GM12874 (cell line): ENCODE results near the gene TFCP2.

Experiments
- CTCF ChIP-seq: IDR thresholded peaks from 2 replicates; pipeline ENCODE4 v1.5.1; 2011; ENCODE audit warnings: low read depth, mild to moderate bottlenecking, control low read depth, low read length, moderate library complexity; ENCODE audit not compliant: insufficient read depth

Gene TFCP2

GRCh38 chr12:51086933-51087332 is 86.0 kb downstream of the TFCP2 start:
- TF ChIP-seq CTCF, result no peak

GRCh38 chr12:51085757-51086156 is 87.2 kb downstream of the TFCP2 start:
- TF ChIP-seq CTCF, result no peak

GRCh38 chr12:51083126-51083833 is 89.7 kb downstream of the TFCP2 start, which contains the start of gene CSRNP2:
Gene CSRNP2 (minus strand): TSS chr12:51083596. CDS start chr12:51076561, 7,035 bp downstream.
- 0 out of 2 replicates have a peak, but pooled peaks have one; percentile 5 for TF ChIP-seq CTCF

GRCh38 chr12:51082561-51083125 is 90.3 kb downstream of the TFCP2 start:
- TF ChIP-seq CTCF, result no peak

- TF ChIP-seq CTCF, result no peak
These were observed 91.5 kb downstream of the TFCP2 start for GRCh38 chr12:51081421-51081820.

GRCh38 chr12:51080136-51080535 is 92.8 kb downstream of the TFCP2 start:
- no peak for TF ChIP-seq CTCF

GRCh38 chr12:51077930-51078329 is 95.0 kb downstream of the TFCP2 start:
- TF ChIP-seq CTCF, result no peak
